Measurements from ENCODE around the gene MAP1LC3A.
A peak's percentile ranks its signal among the peaks of the same experiment; 100 is the strongest.

MAP1LC3A gene

DNA sequence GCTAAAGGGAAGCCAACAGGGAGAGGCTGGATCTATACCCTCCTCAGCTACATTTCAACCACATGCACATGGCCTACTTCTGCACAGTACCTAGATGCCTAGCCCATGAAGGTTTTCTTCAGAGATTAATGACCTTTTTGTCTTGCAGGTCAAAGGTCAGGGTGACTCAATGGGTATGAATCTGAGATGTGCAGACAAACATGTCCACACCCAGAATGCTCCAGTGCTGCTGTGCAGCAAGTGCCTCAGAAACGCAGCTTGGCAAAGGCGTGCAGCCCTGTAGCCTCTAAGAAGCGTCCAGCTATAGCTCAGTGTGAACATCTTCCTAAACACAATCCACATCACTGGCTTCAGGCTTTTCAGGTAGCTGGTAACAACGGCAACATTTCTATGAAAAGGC, 24.4 kb downstream of the MAP1LC3A start:
- intact Hi-C loops (cut with DNase I), result loop anchor here (5.0 kb wide), 1 partner anchor 124 kb away; no protein-coding TSS in a partner anchor
- peak in 1 of 42 donors; percentile 34 for DNase-seq

DNA sequence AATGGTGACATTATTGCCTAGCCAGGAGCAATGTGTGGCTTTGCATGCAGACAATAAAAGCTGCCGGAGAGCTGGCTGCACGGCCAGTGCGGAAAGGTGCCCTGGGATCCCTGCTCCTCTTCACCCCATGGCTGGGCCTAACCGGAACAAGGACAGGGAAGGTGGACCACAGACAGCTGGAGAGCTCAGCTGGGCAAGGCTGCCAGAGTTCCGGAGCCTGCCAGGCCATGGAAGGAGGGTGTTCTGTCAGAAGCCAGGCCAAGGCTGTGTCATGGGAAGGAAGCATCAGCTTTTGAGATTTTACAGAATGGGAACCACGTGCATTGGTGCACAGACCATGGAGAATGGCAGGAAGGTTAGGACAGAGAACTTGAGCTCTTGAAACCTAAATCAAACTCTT, 25.0 kb downstream of the MAP1LC3A start:
- intact Hi-C loops (cut with DNase I), result loop anchor here (5.0 kb wide), 1 partner anchor 124 kb away; no protein-coding TSS in a partner anchor
- DNase-seq, result peak in 1 of 42 donors; percentile 35

DNA sequence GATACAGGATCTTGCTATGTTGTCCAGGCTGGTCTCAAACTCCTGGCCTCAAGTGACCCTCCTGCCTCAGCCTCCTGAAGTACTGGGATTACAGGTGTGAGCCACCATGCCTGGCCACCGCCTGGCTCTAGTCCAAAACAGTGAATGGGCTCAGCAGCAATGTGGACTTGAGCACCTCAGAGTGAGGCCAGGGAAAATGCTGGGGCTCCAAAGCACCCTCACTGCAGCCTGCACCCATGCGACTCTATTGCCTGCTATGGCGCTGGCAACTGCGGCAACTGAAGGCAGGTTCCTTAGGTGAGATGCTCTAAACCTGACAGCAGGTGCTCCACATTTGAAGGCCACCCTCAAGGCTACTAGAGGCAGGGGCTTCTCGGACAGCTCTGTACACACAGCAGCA, 26.5 kb downstream of the MAP1LC3A start:
- intact Hi-C loops (cut with DNase I), result no loop called here
- peak in 1 of 42 donors; percentile 25 for DNase-seq

DNA sequence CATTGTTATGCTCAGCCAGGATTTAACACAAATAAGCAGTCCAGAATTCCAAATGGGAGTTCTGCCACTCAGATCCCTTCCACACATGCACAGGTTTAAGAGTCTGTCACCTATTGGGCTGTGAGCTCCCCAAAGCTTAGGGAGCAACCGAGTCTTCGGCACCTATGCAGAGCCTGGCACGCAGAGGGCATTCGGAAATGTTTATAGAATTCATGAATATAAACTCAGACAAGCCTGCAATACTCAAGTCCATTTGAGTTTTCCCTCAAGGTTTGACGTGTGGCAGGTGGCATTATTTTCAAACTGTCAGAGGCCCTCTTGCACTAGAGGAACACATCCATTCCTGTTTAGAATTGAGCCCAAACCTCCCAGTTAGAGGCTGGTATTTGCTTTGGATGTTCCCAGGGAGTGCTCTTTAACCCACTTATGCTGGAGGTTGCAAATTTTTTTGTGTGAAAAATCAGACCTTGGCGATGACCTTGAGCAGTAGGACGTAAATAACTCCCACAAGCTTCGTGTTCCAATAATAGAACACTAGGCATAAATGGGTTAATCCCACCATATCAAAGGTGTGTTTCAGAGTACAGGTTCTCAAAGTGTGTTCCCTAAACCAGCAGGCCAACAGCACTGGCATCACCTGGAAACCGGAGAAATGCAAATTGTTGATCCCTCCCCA, 28.1 kb downstream of the MAP1LC3A start:
- intact Hi-C loops (cut with DNase I), result no loop called here
- DNase-seq, result peak in 1 of 42 donors; percentile 22

DNA sequence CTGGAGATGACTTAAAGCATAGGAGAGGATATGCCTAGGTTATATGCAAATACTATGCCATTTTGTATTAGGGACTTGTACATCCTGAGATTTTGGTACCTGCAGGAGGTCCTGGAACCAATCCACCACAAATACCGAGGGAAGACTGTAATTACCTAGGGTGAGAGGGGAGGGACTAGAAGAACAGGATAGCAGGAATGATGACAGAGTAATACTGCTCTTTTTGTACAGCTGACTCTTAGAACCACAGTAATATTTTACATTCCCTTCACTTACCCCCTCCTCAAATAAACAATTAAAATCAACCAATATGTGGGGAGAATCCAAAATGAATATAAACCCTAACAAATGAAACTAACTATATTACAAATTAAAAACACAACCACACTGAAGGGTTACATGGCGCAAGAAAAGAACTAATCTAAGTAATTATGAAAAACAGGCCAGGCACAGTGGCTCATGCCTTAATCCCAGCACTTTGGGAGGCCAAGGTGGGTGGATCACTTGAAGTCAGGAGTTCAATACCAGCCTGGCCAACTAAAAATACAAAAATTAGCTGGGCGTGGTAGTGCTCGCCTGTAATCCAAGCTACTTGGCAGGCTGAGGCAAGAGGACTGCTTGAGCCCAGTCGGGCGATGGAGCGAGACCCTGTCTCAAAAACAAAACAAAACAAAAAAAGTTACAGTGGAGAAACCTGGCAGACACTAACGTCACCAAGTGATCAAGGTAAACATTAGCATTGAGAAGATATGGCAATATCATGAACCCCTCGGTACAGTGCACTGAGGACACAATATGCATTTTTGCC, 37.1 kb downstream of the MAP1LC3A start:
- peak in 1 of 42 donors; percentile 8 for DNase-seq
- intact Hi-C loops (cut with DNase I), result no loop called here

DNA sequence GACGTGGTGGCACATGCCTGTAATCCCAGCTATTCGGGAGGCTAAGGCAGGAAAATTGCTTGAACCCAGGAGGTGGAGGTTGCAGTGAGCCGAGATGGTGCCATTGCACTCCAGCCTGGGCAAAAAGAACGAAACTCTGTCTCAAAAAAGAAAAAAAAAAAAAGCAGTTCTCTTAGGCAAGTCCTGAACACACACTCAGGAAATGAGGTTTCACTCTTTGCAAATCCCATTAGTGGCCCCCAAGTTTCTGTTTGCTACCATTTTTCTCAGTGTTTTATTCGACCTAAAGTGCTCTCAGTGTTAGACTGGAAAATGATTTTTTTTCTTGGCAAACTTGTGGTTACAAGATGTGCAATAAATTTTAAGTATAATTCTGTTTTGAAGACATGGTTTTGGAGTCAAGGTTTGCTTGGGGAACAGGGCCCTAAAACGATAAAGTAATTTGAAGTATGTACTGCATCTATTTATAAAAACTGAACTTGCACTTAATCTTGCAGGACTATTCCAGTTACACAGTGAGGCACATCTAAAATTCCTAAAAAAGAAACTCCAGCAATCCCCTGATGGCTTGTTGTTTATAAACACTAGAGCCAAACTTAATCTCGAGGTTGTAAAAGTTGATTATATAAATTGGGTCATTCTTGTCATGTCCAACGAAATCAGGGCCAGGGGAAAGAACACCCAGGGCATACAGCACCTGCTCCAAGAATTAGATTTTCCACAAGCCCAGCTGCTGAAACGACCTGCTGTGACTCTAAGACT, 42.6 kb downstream of the MAP1LC3A start:
- DNase-seq, result no peak
- intact Hi-C loops (cut with DNase I), result no loop called here

DNA sequence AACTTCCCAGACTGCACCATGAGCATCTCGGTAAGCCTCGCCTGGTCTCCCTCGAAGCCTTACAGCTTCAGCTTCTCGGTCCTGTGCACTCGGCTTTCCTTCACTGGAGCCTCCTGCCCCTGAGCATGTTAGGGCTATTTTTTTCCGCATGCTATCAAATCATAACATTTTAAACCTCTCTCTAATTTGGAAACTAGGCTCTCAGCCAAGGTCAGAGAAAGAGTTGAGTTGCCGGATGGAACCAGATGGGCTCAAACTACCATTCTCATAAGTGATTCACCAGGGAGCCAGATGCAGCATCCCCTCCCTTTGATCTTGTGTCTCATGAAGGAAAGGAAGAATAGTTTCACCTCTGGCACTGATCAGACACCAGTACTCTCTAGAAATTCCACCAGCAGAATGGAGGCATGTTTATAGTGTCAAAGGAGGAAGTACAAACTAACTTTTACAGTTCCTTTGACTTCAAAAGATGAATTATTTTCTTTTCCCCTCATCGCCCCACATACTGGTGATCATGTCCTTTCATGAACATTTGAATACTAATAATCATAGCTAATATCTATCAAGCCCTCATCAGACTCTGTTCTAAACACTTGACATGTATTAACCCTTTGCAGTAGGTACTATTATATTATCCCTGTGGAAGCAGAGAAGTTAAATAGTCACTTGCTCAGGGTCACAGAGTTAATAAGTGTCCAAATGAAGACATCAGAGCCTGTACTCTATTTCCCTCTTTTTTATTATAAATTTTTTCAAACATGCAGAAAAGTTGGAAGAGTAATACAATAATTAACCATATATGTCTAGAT, 46.7 kb downstream of the MAP1LC3A start:
- intact Hi-C loops (cut with DNase I), result no loop called here
- peak in 1 of 42 donors; percentile 17 for DNase-seq

DNA sequence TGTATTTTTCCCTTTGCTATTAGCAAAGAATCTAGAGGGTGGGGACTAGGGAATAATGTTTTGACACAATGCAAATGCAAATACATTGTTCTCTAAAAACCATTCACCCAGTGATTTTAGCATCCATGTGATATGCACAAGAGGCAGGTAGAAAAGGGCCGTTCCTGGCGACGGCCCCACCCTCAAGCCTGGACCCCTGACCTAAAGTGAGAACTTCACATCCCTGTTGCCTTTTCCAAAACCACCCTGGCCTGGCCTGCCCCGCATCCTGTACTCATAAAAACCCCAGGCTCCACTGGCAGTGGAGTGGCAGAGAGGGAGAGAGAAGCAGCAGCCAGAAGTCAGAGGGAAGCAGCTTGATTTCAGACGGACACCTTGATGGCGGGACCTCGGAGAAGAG, 48.5 kb downstream of the MAP1LC3A start:
- peak in 1 of 42 donors; percentile 34 for DNase-seq
- intact Hi-C loops (cut with DNase I), result no loop called here
